HG03045 (cell line): ENCODE results near the gene CLEC4E.
"Not testable (repeated sequence)": the region's sequence is repeated elsewhere in the genome, so short reads cannot be mapped to it uniquely, and the experiment has no call there.

Experiments used
- ATAC-seq: cut with Tn5 transposase; IDR thresholded peaks from one replicate; pipeline ENCODE4 v1.9.1; 2021; ENCODE audit warnings: mild to moderate bottlenecking, moderate library complexity; ENCODE audit not compliant: unreplicated experiment

The CLEC4E gene

DNA sequence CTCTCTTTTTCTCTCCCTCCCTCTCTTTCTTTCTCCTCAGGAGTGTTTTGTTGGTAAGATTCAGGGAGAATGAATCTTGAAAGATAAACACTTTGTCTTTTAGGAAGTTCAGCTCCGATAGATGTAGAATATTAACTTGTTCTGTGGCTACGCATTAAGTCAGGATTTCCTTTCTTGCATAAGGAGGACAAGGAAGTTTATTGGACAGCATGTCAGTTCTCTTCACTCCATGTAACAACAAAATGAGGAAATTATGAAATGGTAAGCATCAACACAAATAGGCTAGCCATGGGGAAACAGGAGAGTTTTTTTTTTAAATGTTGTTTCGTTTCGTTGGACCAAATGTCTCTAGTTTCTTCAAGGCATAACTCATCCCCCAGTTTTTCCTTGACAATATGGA lies at the start of gene CLEC4E:
TSS of gene CLEC4E (minus strand) at position 75 of the 400 bp plus-strand sequence. CDS start 108 bp downstream, outside the sequence.
- not testable (repeated sequence) for ATAC-seq

DNA sequence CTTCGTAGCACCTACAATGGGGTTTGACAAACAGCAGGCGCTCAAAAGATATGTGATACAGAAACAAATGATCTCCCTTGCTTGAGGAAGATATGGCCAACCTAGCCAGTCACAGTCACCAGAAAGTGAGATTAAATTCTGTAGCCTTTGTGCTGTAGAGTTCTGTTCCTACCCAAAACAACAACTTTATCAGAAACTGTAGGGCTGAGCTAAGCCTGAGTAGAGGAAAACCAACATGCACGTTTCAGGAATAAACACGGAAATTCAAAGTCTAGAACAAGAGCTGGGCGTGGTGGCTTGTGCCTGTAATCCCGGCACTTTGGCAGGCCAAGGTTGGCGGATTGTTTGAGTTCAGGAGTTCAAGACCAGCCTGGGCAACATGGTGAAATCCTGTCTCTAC lies 49.0 kb upstream of the CLEC4E start:
- ATAC-seq, result no peak

- ATAC-seq, result not testable (repeated sequence)
Observed at GRCh38 chr12:8584478-8584877, 43.8 kb upstream of the CLEC4E start.

- ATAC-seq, result no peak
Observed at GRCh38 chr12:8584004-8584403, 43.3 kb upstream of the CLEC4E start.

DNA sequence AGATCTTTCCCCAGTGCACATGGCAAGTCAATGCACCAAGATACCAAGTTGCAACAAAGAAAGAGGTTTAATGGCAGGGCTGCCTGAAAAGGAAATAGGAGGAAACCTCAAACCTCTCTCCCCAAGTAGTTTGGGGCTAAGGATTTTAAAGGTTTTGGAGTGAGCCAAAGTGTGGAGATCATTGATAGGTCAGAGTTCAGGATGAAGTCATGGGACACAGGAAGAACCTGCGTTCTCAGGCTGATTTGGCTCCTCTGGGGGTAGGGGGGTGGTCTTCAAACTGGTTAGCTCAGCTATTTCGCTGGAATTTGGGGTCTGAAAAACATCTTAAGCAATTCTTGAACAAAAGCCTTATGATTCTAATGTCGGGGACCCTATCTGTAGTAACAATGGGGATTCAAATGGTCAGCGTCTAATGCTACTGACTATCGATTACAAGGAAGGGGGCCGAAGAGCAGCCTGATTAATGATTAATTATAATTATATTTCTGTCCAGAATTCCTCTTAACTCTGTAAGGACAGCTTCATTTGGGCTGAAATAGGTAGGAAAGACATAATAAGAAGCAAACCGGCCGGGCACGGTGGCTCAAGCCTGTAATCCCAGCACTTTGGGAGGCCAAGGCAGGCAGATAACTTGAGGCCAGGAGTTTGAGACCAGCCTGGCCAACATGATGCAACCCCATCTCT lies 40.5 kb upstream of the CLEC4E start:
- ATAC-seq, result no peak

DNA sequence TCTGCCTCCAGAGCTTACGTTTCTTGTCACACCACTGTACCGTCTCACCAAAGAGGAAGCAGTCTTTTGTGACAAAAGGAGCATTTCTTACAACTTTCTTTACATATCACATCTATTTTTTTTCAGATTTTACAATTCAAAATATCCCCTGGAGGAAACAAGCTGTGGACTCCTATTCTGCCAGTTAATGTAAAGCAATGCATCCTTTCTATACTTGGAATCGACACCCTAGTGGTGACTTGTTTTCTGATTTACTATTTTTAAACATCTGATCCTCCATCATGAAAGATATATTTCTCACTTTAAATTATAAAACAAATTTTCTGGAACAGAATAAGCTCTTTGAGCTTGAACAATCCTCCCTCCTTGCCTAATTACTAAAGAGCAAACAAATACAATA lies 37.2 kb upstream of the CLEC4E start:
- ATAC-seq, result no peak

GRCh38 chr12:8572507-8572906 lies 31.8 kb upstream of the CLEC4E start:
- ATAC-seq, result no peak

DNA sequence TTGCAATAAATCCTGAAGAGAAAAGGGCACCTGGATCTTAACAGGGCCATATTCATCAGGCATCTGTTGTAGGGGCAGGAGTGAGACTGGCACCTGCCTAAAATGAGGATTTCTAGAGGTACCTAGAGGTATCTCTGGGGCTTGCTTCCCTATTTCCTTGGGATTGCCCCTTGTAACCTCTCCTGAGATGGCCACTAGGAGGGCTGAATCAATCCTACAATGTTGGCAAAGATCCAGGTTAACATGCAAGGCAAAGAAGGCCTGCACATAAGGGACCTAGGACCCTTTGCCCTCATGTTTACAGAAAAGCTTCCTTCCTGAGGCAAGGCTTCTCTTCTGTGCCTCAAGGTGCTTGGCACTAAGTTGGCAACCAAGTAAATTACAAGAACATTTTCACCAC lies 25.8 kb upstream of the CLEC4E start:
- no peak for ATAC-seq

DNA sequence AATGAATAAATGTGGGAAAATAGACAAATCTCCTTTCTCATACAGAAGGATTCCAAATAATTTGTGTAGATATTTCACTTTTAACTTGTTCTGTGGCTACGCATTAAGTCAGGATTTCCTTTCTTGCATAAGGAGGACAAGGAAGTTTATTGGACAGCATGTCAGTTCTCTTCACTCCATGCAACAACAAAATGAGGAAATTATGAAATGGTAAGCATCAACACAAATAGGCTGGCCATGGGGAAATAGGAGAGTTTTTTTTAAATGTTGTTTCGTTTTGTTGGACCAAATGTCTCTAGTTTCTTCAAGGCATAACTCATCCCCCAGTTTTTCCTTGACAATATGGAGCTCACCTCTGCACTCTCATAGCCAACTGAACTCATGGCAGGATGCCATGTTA lies 25.3 kb upstream of the CLEC4E start:
- not testable (repeated sequence) for ATAC-seq

DNA sequence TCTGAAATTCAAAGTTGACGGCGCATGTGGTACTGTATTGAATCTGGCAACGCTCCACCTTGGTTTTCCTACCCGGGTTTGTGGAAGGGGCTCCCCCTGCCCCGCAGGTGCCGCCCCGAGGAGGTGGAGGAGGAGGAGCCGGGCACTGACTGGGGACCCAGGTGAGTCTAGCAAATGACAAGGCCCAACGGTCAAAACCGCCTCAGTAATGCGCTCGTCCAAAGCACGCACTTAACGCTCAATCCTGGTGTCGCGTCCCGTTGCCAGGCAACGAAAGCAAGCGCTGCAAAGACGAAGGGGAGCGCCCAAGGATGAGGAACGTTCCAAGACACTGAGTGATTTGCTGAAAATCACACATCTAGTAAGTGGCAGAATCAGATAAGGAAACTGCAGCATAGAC lies 24.0 kb upstream of the CLEC4E start:
- ATAC-seq, result no peak

DNA sequence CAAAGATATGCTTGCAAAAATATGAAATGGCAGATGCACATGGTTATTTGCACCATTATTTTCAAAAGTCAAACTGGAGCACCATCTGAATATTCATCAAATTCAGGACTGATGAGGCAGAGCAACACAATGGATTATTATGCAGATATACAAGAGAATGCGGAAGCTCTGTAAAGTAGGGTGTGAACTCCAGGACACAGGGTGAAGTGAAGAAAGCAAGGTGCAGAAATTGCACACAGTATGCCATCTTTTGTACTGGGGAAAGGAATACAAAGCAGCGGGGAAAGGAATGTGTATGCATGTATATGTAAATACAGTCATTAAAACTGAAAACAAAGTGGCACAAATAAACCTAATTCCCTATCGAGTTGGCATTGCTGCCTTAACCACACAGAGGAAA lies 22.7 kb upstream of the CLEC4E start:
- ATAC-seq, result no peak

DNA sequence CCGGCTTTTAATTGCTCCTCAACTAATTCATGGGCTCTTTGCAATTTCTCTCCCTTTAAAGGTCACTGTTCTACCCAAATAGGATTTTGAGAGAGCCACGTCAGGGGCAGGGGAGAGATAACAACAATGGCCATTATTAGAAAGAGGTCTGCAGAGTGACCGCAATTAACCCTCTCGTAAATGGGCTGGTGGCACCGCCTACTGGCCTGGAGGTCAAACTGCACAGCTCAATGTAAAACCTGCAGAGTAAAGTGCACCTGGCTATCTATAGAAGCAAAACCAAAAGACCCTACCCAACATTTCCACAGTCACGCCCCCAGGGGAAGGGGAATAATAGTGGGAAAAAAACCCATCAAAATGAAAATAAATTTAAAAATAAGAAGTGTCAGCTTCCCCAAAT lies 21.6 kb upstream of the CLEC4E start:
- ATAC-seq, result no peak

DNA sequence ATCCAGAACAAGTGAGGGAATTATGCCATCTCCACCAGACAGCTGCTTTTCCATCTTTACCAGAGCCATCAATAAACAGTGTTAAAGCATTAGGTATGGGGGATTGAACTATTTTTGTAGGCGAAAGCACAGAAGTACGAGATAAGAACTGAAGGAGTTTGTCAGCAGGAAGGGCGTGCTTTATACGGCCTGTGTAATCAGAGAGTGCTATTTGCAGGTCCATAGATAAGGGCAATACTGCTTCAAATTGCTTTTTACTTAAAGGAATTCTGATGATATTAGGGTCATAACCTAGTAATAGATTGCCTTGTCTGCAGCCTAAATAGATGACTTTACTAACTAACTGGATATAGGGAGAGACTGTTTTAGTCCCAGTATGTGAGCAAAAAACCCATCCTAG lies 20.3 kb upstream of the CLEC4E start:
- ATAC-seq, result no peak

GRCh38 chr12:8559676-8560075 lies 19.0 kb upstream of the CLEC4E start:
- no peak for ATAC-seq

DNA sequence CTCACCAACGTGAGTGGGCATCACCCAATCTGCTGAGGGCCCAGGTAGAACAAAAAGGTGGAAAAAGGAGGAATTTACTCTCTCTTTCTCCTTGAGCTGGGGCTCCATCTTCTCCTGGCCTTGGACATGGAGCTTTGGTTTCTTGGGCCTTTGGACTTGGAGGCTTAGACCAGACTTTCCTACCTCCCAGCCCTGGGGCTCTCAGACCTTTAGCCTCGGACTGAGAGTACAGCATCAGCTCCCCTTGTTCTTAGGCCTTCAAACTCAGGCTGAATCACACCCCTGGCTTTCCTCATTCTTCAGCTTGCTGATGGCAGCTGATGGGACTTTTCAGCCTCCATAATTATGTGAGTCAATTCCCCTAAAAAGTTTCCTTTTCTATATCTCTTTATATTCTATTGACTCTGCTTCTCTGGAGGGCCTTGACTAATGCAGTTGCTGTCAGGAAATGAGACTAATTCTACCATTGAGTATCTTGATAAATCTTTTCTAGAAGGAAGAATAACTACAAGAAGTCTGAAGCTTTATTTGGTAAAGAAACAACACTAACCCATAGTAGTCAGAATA lies 15.9 kb upstream of the CLEC4E start:
- ATAC-seq, result no peak

GRCh38 chr12:8554451-8555195 lies 13.9 kb upstream of the CLEC4E start:
- no peak for ATAC-seq

DNA sequence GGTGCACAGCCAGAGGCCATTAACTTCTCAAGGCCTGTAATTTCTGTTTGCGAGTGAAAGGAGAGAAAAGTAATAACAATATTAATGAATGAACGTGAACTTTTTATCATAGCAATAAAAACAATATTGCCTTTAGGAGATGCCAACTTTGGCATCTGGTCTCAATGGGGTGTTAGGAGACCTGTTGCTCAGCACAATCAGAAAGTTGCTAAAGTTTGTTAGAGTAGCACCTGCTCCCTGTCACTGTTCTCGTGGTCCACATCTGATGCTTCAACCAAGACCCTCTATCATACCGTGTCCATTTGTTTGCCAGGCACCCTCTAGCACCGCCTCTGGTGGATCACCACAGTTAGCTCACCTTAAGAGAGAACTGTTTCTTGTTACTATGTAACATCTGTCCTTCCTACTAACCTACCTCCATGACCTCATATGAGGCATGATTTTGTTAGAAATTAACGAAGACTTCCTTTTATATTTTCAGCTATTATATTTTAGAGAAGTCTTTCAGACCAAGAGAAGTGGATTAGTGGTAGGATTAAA lies 12.5 kb upstream of the CLEC4E start:
- no peak for ATAC-seq

GRCh38 chr12:8549381-8549780 lies 8.7 kb upstream of the CLEC4E start:
- ATAC-seq, result no peak

GRCh38 chr12:8548192-8548591 lies 7.5 kb upstream of the CLEC4E start:
- no peak for ATAC-seq

GRCh38 chr12:8547645-8548044 lies 6.9 kb upstream of the CLEC4E start:
- ATAC-seq, result no peak

- no peak for ATAC-seq
Observed at GRCh38 chr12:8546591-8546990, 5.9 kb upstream of the CLEC4E start.

GRCh38 chr12:8544295-8544694 lies 3.6 kb upstream of the CLEC4E start:
- no peak for ATAC-seq
